CD8-positive, alpha-beta memory T cell (primary cell): ENCODE data around the gene RPGR. TPM values are rescaled to one million over a fixed set of nuclear protein-coding genes. Genes with fewer than 3 reads are reported as not detected.

Source experiments
- CTCF ChIA-PET: fragments of 350-600 bp; sonication (Branson Sonifier 250); formaldehyde crosslinking; loops from one replicate; lab custom pipeline; 2021; ENCODE audit warnings: antibody characterized with exemption; lab: Charles Lee
- POLR2A ChIA-PET: fragments of 350-600 bp; sonication (Branson Sonifier 250); formaldehyde crosslinking; loops from one replicate; lab custom pipeline; 2021; ENCODE audit warnings: antibody characterized with exemption; lab: Charles Lee
- DNase-seq, 5 donors: peaks; one replicate each; pipeline versions ENCODE4 v3.0.0 to v3.0.0-alpha.2; 2020 to 2022; ENCODE audit warnings: mixed read lengths in 1 of 5
- H3K27ac ChIP-seq: one replicate; pipeline ENCODE4 v1.7.0; 2013; ENCODE audit warnings: low read depth, mild to moderate bottlenecking, low read length, moderate library complexity
- H3K27me3 ChIP-seq: 2 replicates; pipeline ENCODE4 v1.7.0; 2013; ENCODE audit warnings: low read length, mild to moderate bottlenecking; ENCODE audit not compliant: insufficient read depth, poor library complexity, severe bottlenecking
- H3K36me3 ChIP-seq: 2 replicates; pipeline ENCODE4 v1.7.0; 2013; ENCODE audit warnings: mild to moderate bottlenecking, low read length, moderate library complexity; ENCODE audit not compliant: insufficient read depth
- H3K4me1 ChIP-seq: 2 replicates; pipeline ENCODE4 v1.7.0; 2013; ENCODE audit warnings: mild to moderate bottlenecking, low read length, moderate library complexity; ENCODE audit not compliant: insufficient read depth
- H3K4me3 ChIP-seq: 2 replicates; pipeline ENCODE4 v1.7.0; 2013; ENCODE audit warnings: mild to moderate bottlenecking, low read length
- H3K9me3 ChIP-seq: 2 replicates; pipeline ENCODE4 v1.7.0; 2013; ENCODE audit warnings: mild to moderate bottlenecking, low read length
- H3K27ac Mint-ChIP-seq, 8 donors: one replicate each; pipeline ENCODE4 v1.8.0; 2020 to 2021; ENCODE audit warnings: mixed read lengths in 8 of 8, mild to moderate bottlenecking in 6 of 8, inconsistent platforms in 3 of 8, moderate library complexity in 3 of 8
- H3K27me3 Mint-ChIP-seq, 2 donors: one replicate each; pipeline ENCODE4 v1.8.0; 2020 to 2021; ENCODE audit warnings: mixed read lengths in 2 of 2, mild to moderate bottlenecking in 1 of 2, moderate library complexity in 1 of 2
- H3K36me3 Mint-ChIP-seq, 3 donors: one replicate each; pipeline ENCODE4 v1.8.0; 2020 to 2021; ENCODE audit warnings: mixed read lengths in 3 of 3, inconsistent platforms in 1 of 3, mild to moderate bottlenecking in 1 of 3
- H3K4me1 Mint-ChIP-seq, 3 donors: one replicate each; pipeline ENCODE4 v1.8.0; 2020 to 2021; ENCODE audit warnings: mixed read lengths in 3 of 3, inconsistent platforms in 1 of 3, mild to moderate bottlenecking in 1 of 3
- H3K4me3 Mint-ChIP-seq, 7 donors: one replicate each; pipeline ENCODE4 v1.8.0; 2020 to 2021; ENCODE audit warnings: mixed read lengths in 7 of 7, mild to moderate bottlenecking in 6 of 7, moderate library complexity in 4 of 7, inconsistent platforms in 2 of 7
- H3K9me3 Mint-ChIP-seq, 5 donors: one replicate each; pipeline ENCODE4 v1.8.0; 2020 to 2022; ENCODE audit warnings: mixed read lengths in 5 of 5, mild to moderate bottlenecking in 3 of 5, moderate library complexity in 2 of 5, inconsistent platforms in 1 of 5
- polyA plus RNA-seq: library from polyadenylated mRNA; unstranded; fragments of 300-500 nt; fragmentation: Illumina TruSeq; gene quantifications from one replicate; pipeline ENCODE4 v1.2.3, GENCODE V29; 2021
- total RNA-seq, 2 experiments: library from RNA; stranded (reverse); gene quantifications; one replicate each; pipeline ENCODE4 v1.2.3, GENCODE V29; 2021

The RPGR gene
- total and polyA plus RNA-seq, 3 experiments from 2014 or later = 7.1 to 11.1 (median 8.5) TPM

DNA sequence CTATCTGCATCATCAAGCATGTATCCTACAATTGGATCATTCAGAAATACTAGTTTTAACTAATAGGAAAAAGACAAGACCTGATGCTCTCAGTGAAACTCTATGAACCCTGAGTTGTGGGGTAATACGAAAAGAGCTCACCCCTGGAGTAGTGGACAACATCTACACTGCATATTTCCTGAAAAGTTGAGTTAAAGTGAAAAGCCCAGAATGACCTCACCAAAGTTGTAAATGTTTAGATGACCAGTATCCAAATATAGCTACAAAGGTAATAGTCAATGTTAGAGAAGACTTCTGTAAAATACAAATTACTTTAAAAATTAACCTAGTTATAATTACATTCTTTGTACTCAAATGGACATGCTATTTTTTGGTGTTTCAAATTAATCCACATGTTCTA, 53.9 kb downstream of the RPGR start:
- H3K9me3 Mint-ChIP-seq = no peaks in the 10 kb centered on the region

DNA sequence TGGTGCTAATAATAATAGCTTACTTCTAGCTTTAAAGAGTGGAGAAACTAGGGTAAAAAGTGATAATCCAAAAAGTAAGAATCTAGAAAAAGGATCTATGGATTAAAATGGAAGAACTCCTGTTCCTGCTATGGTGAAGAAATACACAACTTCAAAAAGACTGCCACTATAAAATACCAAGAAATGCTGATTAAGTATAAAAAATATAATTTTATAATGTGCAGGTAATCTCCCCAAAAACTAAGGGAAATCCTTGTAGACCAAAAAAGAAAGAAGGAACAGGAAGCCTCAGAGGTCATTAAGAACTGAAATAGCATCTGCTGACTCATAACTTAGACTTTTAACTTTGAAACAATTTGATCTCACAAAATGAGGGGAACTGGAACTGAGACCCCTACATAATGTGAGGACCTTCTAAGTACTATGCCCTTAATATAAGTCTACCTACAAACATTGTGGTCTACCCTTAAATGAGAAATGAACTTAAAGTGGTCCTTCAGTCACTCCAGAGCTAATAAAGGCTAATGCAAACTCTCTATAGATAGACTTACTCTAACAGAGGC, 56.1 kb downstream of the RPGR start:
- DNase-seq = no peak
- Mint-ChIP-seq H3K27ac (no peak overlapping the region), H3K4me3 (no peak overlapping the region), H3K27me3 (peaks cover 0 to 5% of the 10 kb centered on the region in 2 donors), H3K9me3 (no peaks in the 10 kb centered on the region), H3K36me3 (peaks cover 4 to 30% (median 8%) of the 10 kb centered on the region in 3 donors), H3K4me1 (no peaks in the 10 kb centered on the region)
- POLR2A ChIA-PET = no interaction called here
- H3K36me3 ChIP-seq = no peaks in the 10 kb centered on the region
- H3K4me1 ChIP-seq = no peaks in the 10 kb centered on the region
- no peaks in the 10 kb centered on the region for H3K27me3 ChIP-seq
- CTCF ChIA-PET = no interaction called here
- no peak overlapping the region for H3K4me3 ChIP-seq
- no peak overlapping the region for H3K27ac ChIP-seq
- no peaks in the 10 kb centered on the region for H3K9me3 ChIP-seq

More for the DNA sequence above, 53.9 kb downstream of the RPGR start:
- H3K4me1 Mint-ChIP-seq = no peaks in the 10 kb centered on the region
- Histone ChIP-seq H3K27ac (no peak overlapping the region), H3K4me1 (no peaks in the 10 kb centered on the region), H3K4me3 (no peak overlapping the region), H3K27me3 (no peaks in the 10 kb centered on the region), H3K36me3 (no peaks in the 10 kb centered on the region), H3K9me3 (no peaks in the 10 kb centered on the region)
- POLR2A ChIA-PET = interaction anchor here (0.6 kb wide), 1 partner anchor 96 kb away, joined by 3 read pairs; no protein-coding TSS in a partner anchor
- H3K36me3 Mint-ChIP-seq = peaks cover 4 to 31% (median 10%) of the 10 kb centered on the region in 3 donors
- no peaks in the 10 kb centered on the region for H3K27me3 Mint-ChIP-seq
- H3K27ac Mint-ChIP-seq = no peak overlapping the region
- CTCF ChIA-PET = no interaction called here
- H3K4me3 Mint-ChIP-seq = no peak overlapping the region
- no peak for DNase-seq

DNA sequence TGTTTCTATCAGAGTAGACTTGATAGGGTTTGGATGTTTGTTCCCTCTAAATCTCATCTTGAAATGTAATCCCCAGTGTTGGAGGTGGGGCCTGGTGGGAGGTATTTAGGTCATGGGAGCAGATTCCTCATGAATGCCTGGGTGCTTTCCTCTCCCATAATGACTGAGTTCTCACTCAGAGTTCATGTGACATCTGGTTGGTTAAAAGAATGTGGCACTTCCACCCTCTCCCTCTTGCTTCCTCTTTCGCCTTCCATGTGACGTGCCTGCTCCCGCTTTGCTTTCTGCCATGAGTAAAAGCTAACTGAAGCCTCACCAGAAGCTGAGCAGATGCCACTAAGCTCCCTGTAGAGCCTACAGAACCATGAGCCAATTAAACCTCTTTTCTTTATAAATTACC, 59.3 kb downstream of the RPGR start:
- no peak overlapping the region for H3K27ac Mint-ChIP-seq
- CTCF ChIA-PET = no interaction called here
- Histone ChIP-seq H3K4me3 (no peak overlapping the region), H3K27me3 (no peaks in the 10 kb centered on the region), H3K27ac (no peak overlapping the region), H3K36me3 (no peaks in the 10 kb centered on the region), H3K4me1 (no peaks in the 10 kb centered on the region), H3K9me3 (no peaks in the 10 kb centered on the region)
- no peaks in the 10 kb centered on the region for H3K4me1 Mint-ChIP-seq
- H3K27me3 Mint-ChIP-seq = peaks cover 0 to 6% of the 10 kb centered on the region in 2 donors
- H3K36me3 Mint-ChIP-seq = peaks cover 4 to 15% (median 8%) of the 10 kb centered on the region in 3 donors
- DNase-seq = no peak
- POLR2A ChIA-PET = no interaction called here
- no peaks in the 10 kb centered on the region for H3K9me3 Mint-ChIP-seq
- no peak overlapping the region for H3K4me3 Mint-ChIP-seq

DNA sequence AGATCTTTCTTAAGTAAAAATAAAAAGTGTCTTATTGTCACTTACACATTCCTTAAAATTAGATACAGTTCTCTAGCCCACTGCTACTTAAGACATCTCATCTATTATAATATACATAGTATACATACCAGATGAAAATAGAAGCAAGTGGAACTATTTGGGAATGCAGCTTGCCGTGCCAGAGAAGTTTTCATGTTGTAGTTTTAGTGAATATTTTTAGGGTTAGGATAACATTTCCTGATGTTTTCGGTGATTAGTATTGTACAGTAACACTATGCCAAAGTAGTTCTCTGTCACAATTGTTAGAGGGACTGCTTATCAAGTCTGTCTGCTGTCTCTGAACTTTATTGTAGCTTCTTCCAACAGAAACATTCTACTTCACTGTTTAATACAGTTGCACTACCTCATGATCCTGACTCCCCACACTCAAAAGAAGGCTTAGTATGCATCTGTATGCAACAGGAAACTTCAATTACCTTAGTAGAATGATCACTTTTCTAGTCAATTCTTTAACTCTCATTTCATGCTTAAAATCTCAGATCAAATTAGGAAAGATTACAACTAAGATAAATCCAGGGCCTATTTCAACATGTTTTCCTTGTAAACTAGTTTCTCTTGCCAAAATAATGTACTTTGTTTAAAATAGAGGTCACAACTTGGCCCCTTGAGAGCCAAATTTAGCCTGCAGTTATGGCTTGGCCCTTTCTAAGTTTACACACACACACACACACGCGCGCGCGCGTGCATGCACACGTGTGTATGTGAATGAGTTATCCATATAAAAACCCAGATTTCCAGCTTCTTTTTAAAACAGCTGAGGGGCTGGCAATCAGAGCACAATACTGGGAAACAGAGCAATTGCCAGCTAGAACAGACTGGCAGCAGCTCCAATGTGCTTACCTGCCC, 64.3 kb downstream of the RPGR start:
- CTCF ChIA-PET = no interaction called here
- Histone ChIP-seq H3K27ac (no peak overlapping the region), H3K36me3 (no peaks in the 10 kb centered on the region), H3K9me3 (no peaks in the 10 kb centered on the region), H3K4me1 (no peaks in the 10 kb centered on the region), H3K4me3 (no peak overlapping the region), H3K27me3 (no peaks in the 10 kb centered on the region)
- Mint-ChIP-seq H3K4me3 (no peak overlapping the region), H3K27me3 (peaks cover 0 to 6% of the 10 kb centered on the region in 2 donors), H3K27ac (no peak overlapping the region), H3K4me1 (no peaks in the 10 kb centered on the region), H3K9me3 (no peaks in the 10 kb centered on the region), H3K36me3 (no peaks in the 10 kb centered on the region)
- DNase-seq = no peak
- POLR2A ChIA-PET = no interaction called here

DNA sequence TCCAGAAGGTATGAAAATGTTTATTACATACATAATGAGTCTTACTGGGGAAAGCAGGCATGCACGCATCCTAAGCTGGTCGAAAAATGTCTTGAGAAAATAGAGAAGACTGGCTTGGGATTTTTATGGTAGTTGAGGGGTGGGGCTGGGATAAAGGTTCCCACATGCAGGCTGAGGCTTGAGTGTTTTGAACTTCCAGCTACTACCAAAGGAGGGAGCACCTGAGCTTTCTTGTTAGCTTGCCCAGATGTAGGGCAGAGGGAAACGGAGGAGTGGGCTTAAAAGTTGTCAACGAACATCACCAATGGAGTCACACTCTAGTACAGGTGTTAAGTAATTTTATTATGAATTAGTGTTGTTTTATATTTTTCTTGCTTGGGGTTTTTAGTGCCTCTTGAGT, 67.1 kb downstream of the RPGR start:
- H3K27me3 Mint-ChIP-seq = peaks cover 0 to 3% of the 10 kb centered on the region in 2 donors
- Histone ChIP-seq H3K27me3 (no peaks in the 10 kb centered on the region), H3K9me3 (no peaks in the 10 kb centered on the region), H3K4me3 (no peak overlapping the region), H3K27ac (no peak overlapping the region), H3K4me1 (no peaks in the 10 kb centered on the region), H3K36me3 (no peaks in the 10 kb centered on the region)
- no peak for DNase-seq
- H3K4me3 Mint-ChIP-seq = no peak overlapping the region
- CTCF ChIA-PET = no interaction called here
- POLR2A ChIA-PET = no interaction called here
- H3K9me3 Mint-ChIP-seq = no peaks in the 10 kb centered on the region
- no peak overlapping the region for H3K27ac Mint-ChIP-seq
- H3K36me3 Mint-ChIP-seq = no peaks in the 10 kb centered on the region
- H3K4me1 Mint-ChIP-seq = no peaks in the 10 kb centered on the region

DNA sequence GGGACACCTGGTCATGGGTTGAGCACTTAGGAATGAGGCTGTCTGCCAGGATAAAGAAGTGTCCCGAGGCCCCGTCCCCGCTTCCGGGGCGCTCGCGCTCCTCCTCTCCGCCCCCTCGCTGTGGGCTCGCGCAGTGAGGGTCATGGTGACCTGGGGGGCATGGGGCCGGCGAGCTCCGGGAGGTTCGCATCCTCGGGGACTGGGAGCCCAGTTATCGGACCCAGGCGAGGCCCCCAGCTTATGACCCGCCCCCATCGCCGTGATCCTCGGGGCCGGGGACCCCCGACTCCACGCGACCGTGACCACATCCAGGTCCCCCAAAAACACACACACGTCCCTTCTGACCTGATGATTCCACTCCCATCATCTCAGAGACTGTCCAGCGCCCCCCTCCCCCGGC, 71.3 kb downstream of the RPGR start:
- no peaks in the 10 kb centered on the region for H3K36me3 Mint-ChIP-seq
- H3K9me3 Mint-ChIP-seq = peaks cover 0 to 1% (median 0%) of the 10 kb centered on the region in 5 donors

DNA sequence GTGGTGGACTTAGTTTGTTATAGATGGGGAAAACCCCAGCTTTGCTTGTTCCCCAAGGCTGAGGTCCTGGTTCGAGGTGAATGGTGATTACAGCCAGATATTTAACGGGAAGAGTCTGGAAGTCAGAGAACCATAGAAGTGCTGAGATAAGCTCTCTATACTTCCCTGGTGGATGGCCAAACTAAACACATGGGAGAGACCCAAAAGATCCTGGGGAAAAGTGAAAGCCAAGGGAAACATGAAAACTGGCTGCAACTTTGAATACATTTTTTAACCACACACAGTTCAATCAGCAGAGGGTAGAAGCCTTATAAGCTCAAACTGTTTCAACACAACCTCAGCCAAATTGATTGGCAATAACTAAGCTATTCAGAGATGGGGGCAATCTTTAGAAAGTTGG, 77.3 kb downstream of the RPGR start:
- peaks cover 0 to 3% (median 0%) of the 10 kb centered on the region in 5 donors for H3K9me3 Mint-ChIP-seq
- H3K27me3 Mint-ChIP-seq = peaks cover 0 to 3% of the 10 kb centered on the region in 2 donors
- no peak overlapping the region for H3K4me3 ChIP-seq
- H3K27me3 ChIP-seq = no peaks in the 10 kb centered on the region
- H3K27ac Mint-ChIP-seq = no peak overlapping the region
- POLR2A ChIA-PET = no interaction called here
- no peaks in the 10 kb centered on the region for H3K36me3 ChIP-seq
- no peak overlapping the region for H3K27ac ChIP-seq
- H3K36me3 Mint-ChIP-seq = no peaks in the 10 kb centered on the region
- H3K4me3 Mint-ChIP-seq = no peak overlapping the region
- no peak for DNase-seq
- no peaks in the 10 kb centered on the region for H3K4me1 Mint-ChIP-seq
- CTCF ChIA-PET = no interaction called here
- H3K4me1 ChIP-seq = no peaks in the 10 kb centered on the region
- no peaks in the 10 kb centered on the region for H3K9me3 ChIP-seq

More for the DNA sequence above, 71.3 kb downstream of the RPGR start:
- Histone ChIP-seq H3K9me3 (no peaks in the 10 kb centered on the region), H3K27me3 (no peaks in the 10 kb centered on the region), H3K4me3 (no peak overlapping the region), H3K27ac (no peak overlapping the region), H3K4me1 (no peaks in the 10 kb centered on the region), H3K36me3 (no peaks in the 10 kb centered on the region)
- ChIA-PET POLR2A (no interaction called here), CTCF (no interaction called here)
- Mint-ChIP-seq H3K27me3 (peaks cover 0 to 4% of the 10 kb centered on the region in 2 donors), H3K4me3 (no peak overlapping the region), H3K4me1 (no peaks in the 10 kb centered on the region), H3K27ac (no peak overlapping the region)
- DNase-seq = no peak

DNA sequence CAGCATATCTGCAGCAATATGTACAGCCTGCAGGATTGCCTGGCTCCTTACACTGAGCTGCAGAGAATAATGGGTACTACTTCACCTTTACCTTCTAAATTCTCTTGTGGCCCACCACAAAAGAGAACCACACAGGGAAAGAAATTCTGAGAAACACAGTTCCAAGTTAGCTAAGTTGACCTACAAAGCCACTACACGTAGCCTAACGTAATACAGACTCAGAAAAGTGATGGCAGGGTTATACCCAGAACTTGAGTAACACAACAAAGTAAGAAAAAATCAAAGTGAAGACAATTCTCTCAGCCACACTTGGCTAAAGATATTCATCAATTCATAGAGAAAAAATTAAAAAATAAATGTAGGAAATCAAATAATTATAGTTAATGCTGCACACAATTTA, 80.3 kb downstream of the RPGR start:
- H3K4me1 ChIP-seq = no peaks in the 10 kb centered on the region
- H3K4me1 Mint-ChIP-seq = no peaks in the 10 kb centered on the region
- peaks cover 0 to 3% (median 0%) of the 10 kb centered on the region in 5 donors for H3K9me3 Mint-ChIP-seq
- no peak overlapping the region for H3K4me3 ChIP-seq
- no peak overlapping the region for H3K4me3 Mint-ChIP-seq
- ChIA-PET POLR2A (no interaction called here), CTCF (no interaction called here)
- H3K36me3 ChIP-seq = no peaks in the 10 kb centered on the region
- peak overlapping the region in 1 of 8 donors; percentile 76 for H3K27ac Mint-ChIP-seq
- no peaks in the 10 kb centered on the region for H3K27me3 ChIP-seq
- H3K9me3 ChIP-seq = no peaks in the 10 kb centered on the region
- H3K27ac ChIP-seq = no peak overlapping the region
- H3K36me3 Mint-ChIP-seq = no peaks in the 10 kb centered on the region
- DNase-seq = no peak
- H3K27me3 Mint-ChIP-seq = peaks cover 0 to 2% of the 10 kb centered on the region in 2 donors
